ENCODE data around the gene DPM2.

GRCh38 chr9:127940593-127940992, 2.9 kb upstream of the DPM2 start:
- TF ChIP-seq CTCF (IDR thresholded peaks at IDR 0.05) (no peak), EZH2 (IDR thresholded peaks at IDR 0.05) (no peak), EZH2phosphoT487 (IDR thresholded peaks at IDR 0.05) (no peak)
